OCI-LY1 (cell line): ENCODE results near the gene PKNOX2.

ENCODE experiments used
- H2AFZ ChIP-seq: fragments of 200-600 bp; sonication (generic), shearing (Covaris generic); 2 replicates; pipeline ENCODE4 v1.6.0; 2014; ENCODE audit warnings: antibody characterized with exemption, mild to moderate bottlenecking, low read length
- H3F3A ChIP-seq: fragments of 200-600 bp; sonication (generic), shearing (Covaris generic); 2 replicates; pipeline ENCODE4 v1.6.0; 2014; ENCODE audit warnings: mild to moderate bottlenecking, antibody characterized with exemption, low read length, moderate library complexity; ENCODE audit not compliant: insufficient read depth
- H3K27ac ChIP-seq: fragments of 200-600 bp; sonication (generic); 2 replicates; pipeline ENCODE4 v1.5.1; 2014; ENCODE audit warnings: low read length, mixed run types, mild to moderate bottlenecking, low read depth; ENCODE audit not compliant: poor library complexity, severe bottlenecking
- H3K27me3 ChIP-seq: fragments of 200-600 bp; sonication (generic); 2 replicates; pipeline ENCODE4 v1.6.0; 2014; ENCODE audit warnings: antibody characterized with exemption, mild to moderate bottlenecking, low read length, moderate library complexity; ENCODE audit not compliant: insufficient read depth
- H3K36me3 ChIP-seq: fragments of 200-600 bp; sonication (generic); 2 replicates; pipeline ENCODE4 v1.6.1; 2014; ENCODE audit warnings: mild to moderate bottlenecking, antibody characterized with exemption, low read length, moderate library complexity, mixed read lengths; ENCODE audit not compliant: insufficient read depth
- H3K4me1 ChIP-seq: fragments of 200-600 bp; sonication (generic); 2 replicates; pipeline ENCODE4 v1.5.1; 2014; ENCODE audit warnings: mild to moderate bottlenecking, low read length, moderate library complexity; ENCODE audit not compliant: insufficient read depth, severe bottlenecking
- H3K4me2 ChIP-seq: fragments of 200-600 bp; sonication (generic), shearing (Covaris generic); 2 replicates; pipeline ENCODE4 v1.6.1; 2014; ENCODE audit warnings: low read length
- H3K4me3 ChIP-seq: fragments of 200-600 bp; sonication (generic); 2 replicates; pipeline ENCODE4 v1.5.1; 2014; ENCODE audit warnings: low read length, low read depth, mild to moderate bottlenecking, mixed read lengths; ENCODE audit not compliant: poor library complexity, severe bottlenecking
- H3K79me2 ChIP-seq: fragments of 200-600 bp; shearing (Covaris generic); 2 replicates; pipeline ENCODE4 v1.6.1; 2016; ENCODE audit warnings: mixed run types, low read length, mixed read lengths; ENCODE audit not compliant: insufficient read depth
- H3K9ac ChIP-seq: fragments of 200-600 bp; sonication (generic), shearing (Covaris generic); 2 replicates; pipeline ENCODE4 v1.6.1; 2014; ENCODE audit warnings: mild to moderate bottlenecking, low read length, mixed read lengths
- H3K9me2 ChIP-seq: fragments of 200-600 bp; sonication (generic), shearing (Covaris generic); 2 replicates; pipeline ENCODE4 v1.6.1; 2014; ENCODE audit warnings: low read depth, mild to moderate bottlenecking, low read length, mixed read lengths
- H3K9me3 ChIP-seq: fragments of 200-600 bp; shearing (Covaris generic); 2 replicates; pipeline ENCODE4 v1.6.1; 2014; ENCODE audit warnings: low read length, mixed read lengths
- H4K20me1 ChIP-seq: fragments of 200-600 bp; sonication (generic), shearing (Covaris generic); 2 replicates; pipeline ENCODE4 v1.6.0; 2016; ENCODE audit warnings: mild to moderate bottlenecking, low read length; ENCODE audit not compliant: insufficient read depth
- CTCF ChIP-seq: fragments of 200-600 bp; sonication (generic), shearing (Covaris generic); IDR thresholded peaks from 2 replicates; pipeline ENCODE4 v1.5.1; 2017; ENCODE audit warnings: mild to moderate bottlenecking, antibody characterized with exemption, low read length, moderate library complexity, mixed read lengths
- EZH2 ChIP-seq: fragments of 200-600 bp; sonication (generic), shearing (Covaris generic); IDR thresholded peaks from 2 replicates; pipeline ENCODE4 v1.8.0; 2017; ENCODE audit warnings: borderline replicate concordance, mixed run types, mild to moderate bottlenecking, antibody characterized with exemption, low read length, moderate library complexity, mixed read lengths

PKNOX2 gene

GRCh38 chr11:125199915-125200314, 35.4 kb downstream of the PKNOX2 start:
- Histone ChIP-seq H3K27ac (no peak overlapping the region), H3K9me3 (no peaks in the 10 kb centered on the region), H3K36me3 (no peaks in the 10 kb centered on the region), H2AFZ (no peak overlapping the region), H3K9ac (no peak overlapping the region), H3K4me2 (no peak overlapping the region), H3K4me3 (no peak overlapping the region), H3K9me2 (no peaks in the 10 kb centered on the region), H3K27me3 (no peaks in the 10 kb centered on the region), H3F3A (no peaks in the 10 kb centered on the region), H3K4me1 (no peaks in the 10 kb centered on the region), H4K20me1 (no peaks in the 10 kb centered on the region), H3K79me2 (no peaks in the 10 kb centered on the region)
- TF ChIP-seq CTCF (no peak), EZH2 (no peak)

GRCh38 chr11:125200441-125200840, 35.9 kb downstream of the PKNOX2 start:
- Histone ChIP-seq H4K20me1 (no peaks in the 10 kb centered on the region), H2AFZ (no peak overlapping the region), H3K4me1 (no peaks in the 10 kb centered on the region), H3K79me2 (no peaks in the 10 kb centered on the region), H3K36me3 (no peaks in the 10 kb centered on the region), H3K9me2 (no peaks in the 10 kb centered on the region), H3K4me3 (no peak overlapping the region), H3K9me3 (no peaks in the 10 kb centered on the region), H3K4me2 (no peak overlapping the region), H3K27me3 (no peaks in the 10 kb centered on the region), H3F3A (no peaks in the 10 kb centered on the region), H3K9ac (no peak overlapping the region), H3K27ac (no peak overlapping the region)
- no peak for TF ChIP-seq CTCF
- no peak for TF ChIP-seq EZH2

- Histone ChIP-seq H3K36me3 (no peaks in the 10 kb centered on the region), H3F3A (no peaks in the 10 kb centered on the region), H3K4me3 (no peak overlapping the region), H3K27me3 (no peaks in the 10 kb centered on the region), H3K9me2 (no peaks in the 10 kb centered on the region), H3K4me2 (no peak overlapping the region), H4K20me1 (no peaks in the 10 kb centered on the region), H3K27ac (no peak overlapping the region), H3K9me3 (no peaks in the 10 kb centered on the region), H2AFZ (no peak overlapping the region), H3K79me2 (no peaks in the 10 kb centered on the region), H3K9ac (no peak overlapping the region), H3K4me1 (no peaks in the 10 kb centered on the region)
- TF ChIP-seq EZH2 (no peak), CTCF (no peak)
Observed at GRCh38 chr11:125201525-125202141, 37.1 kb downstream of the PKNOX2 start.
